Ectodermal cell (in vitro differentiated cells): Measurements from ENCODE around the gene TMEM52B. TPM values are rescaled to one million over a fixed set of nuclear protein-coding genes. Genes with fewer than 3 reads are reported as not detected.

Source experiments
- H3K27ac ChIP-seq: 2 replicates; pipeline ENCODE4 v1.7.0; 2013; ENCODE audit warnings: mild to moderate bottlenecking, low read depth, low read length; ENCODE audit not compliant: insufficient read depth, poor library complexity, severe bottlenecking
- H3K27me3 ChIP-seq: 2 replicates; pipeline ENCODE4 v1.7.0; 2013; ENCODE audit warnings: mild to moderate bottlenecking, low read length; ENCODE audit not compliant: insufficient read depth, control insufficient read depth, poor library complexity, severe bottlenecking
- H3K36me3 ChIP-seq: one replicate; pipeline ENCODE4 v1.7.0; 2013; ENCODE audit warnings: low read length; ENCODE audit not compliant: control insufficient read depth, insufficient read depth
- H3K4me1 ChIP-seq: one replicate; pipeline ENCODE4 v1.7.0; 2013; ENCODE audit warnings: low read length; ENCODE audit not compliant: control insufficient read depth, insufficient read depth
- H3K4me3 ChIP-seq: 2 replicates; pipeline ENCODE4 v1.7.0; 2013; ENCODE audit warnings: low read depth, low read length, control low read depth; ENCODE audit not compliant: insufficient read depth
- H3K9me3 ChIP-seq: 2 replicates; pipeline ENCODE4 v1.7.0; 2013; ENCODE audit warnings: mild to moderate bottlenecking, low read length, moderate library complexity; ENCODE audit not compliant: control insufficient read depth
- WGBS, 2 experiments: methylation state at CpG; one replicate each; pipeline ENCODE4 v1.1.7; 2013; ENCODE audit warnings: missing lambda C conversion rate in 2 of 2; 5-methylcytosine and 5-hydroxymethylcytosine counted together
- polyA plus RNA-seq, 4 experiments: library from polyadenylated mRNA; stranded (reverse); fragments of 50-300 nt; gene quantifications; one replicate each; pipeline ENCODE4 v1.2.3, GENCODE V29; 2013

The TMEM52B gene
- polyA plus RNA-seq (2013, experiment 1 of 4) = not detected
- polyA plus RNA-seq (2013, experiment 2 of 4) = not detected
- 0.11 TPM for polyA plus RNA-seq (2013, experiment 3 of 4)
- 0.16 TPM for polyA plus RNA-seq (2013, experiment 4 of 4)

GRCh38 chr12:10178821-10179220, at the start of gene TMEM52B:
TMEM52B (plus strand) TSS chr12:10179032; CDS start chr12:10179575, 543 bp downstream.
- no peak within 1 kb of the TSS for H3K4me3 ChIP-seq
- WGBS, 2 experiments = 70 to 73% methylated on average over 3 to 4 of the region's 4 CpGs
- H3K27ac ChIP-seq = no peak within 1 kb of the TSS
- H3K36me3 ChIP-seq = no peaks in the 10 kb centered on the region
- H3K27me3 ChIP-seq = no peaks in the 10 kb centered on the region
- H3K9me3 ChIP-seq = no peaks in the 10 kb centered on the region
- no peaks in the 10 kb centered on the region for H3K4me1 ChIP-seq

GRCh38 chr12:10130042-10130441, 48.8 kb upstream of the TMEM52B start, which contains the start of gene CLEC7A:
CLEC7A (minus strand) TSS chr12:10130199; CDS start chr12:10130082, 117 bp downstream.
- H3K4me3 ChIP-seq = no peak within 1 kb of the TSS
- no peaks in the 10 kb centered on the region for H3K27me3 ChIP-seq
- no peak within 1 kb of the TSS for H3K27ac ChIP-seq
- 88 to 90% methylated on average over 1 of the region's 1 CpG for WGBS, 2 experiments
- no peaks in the 10 kb centered on the region for H3K36me3 ChIP-seq
- no peaks in the 10 kb centered on the region for H3K4me1 ChIP-seq
- H3K9me3 ChIP-seq = no peaks in the 10 kb centered on the region

- WGBS, 2 experiments = 37 to 49% methylated on average over 2 of the region's 2 CpGs
- no peaks in the 10 kb centered on the region for H3K9me3 ChIP-seq
- no peak overlapping the region for H3K4me3 ChIP-seq
- no peaks in the 10 kb centered on the region for H3K36me3 ChIP-seq
- no peaks in the 10 kb centered on the region for H3K27me3 ChIP-seq
- no peaks in the 10 kb centered on the region for H3K4me1 ChIP-seq
- no peak overlapping the region for H3K27ac ChIP-seq
These were observed 47.6 kb upstream of the TMEM52B start for GRCh38 chr12:10131111-10131690.

- H3K4me1 ChIP-seq = no peaks in the 10 kb centered on the region
- 28% methylated on average over 4 to 6 of the region's 6 CpGs for WGBS, 2 experiments
- H3K36me3 ChIP-seq = no peaks in the 10 kb centered on the region
These were observed 45.9 kb upstream of the TMEM52B start for GRCh38 chr12:10132850-10133370.

GRCh38 chr12:10135126-10135525, 43.7 kb upstream of the TMEM52B start:
- H3K4me3 ChIP-seq = no peak overlapping the region
- 91 to 92% methylated on average over 4 of the region's 4 CpGs for WGBS, 2 experiments
- no peaks in the 10 kb centered on the region for H3K4me1 ChIP-seq
- H3K36me3 ChIP-seq = no peaks in the 10 kb centered on the region
- H3K9me3 ChIP-seq = no peaks in the 10 kb centered on the region
- H3K27ac ChIP-seq = no peak overlapping the region
- H3K27me3 ChIP-seq = no peaks in the 10 kb centered on the region

More at GRCh38 chr12:10132850-10133370, 45.9 kb upstream of the TMEM52B start:
- Histone ChIP-seq H3K9me3 (no peaks in the 10 kb centered on the region), H3K27me3 (no peaks in the 10 kb centered on the region), H3K4me3 (no peak overlapping the region), H3K27ac (no peak overlapping the region)

GRCh38 chr12:10136637-10137205, 42.1 kb upstream of the TMEM52B start:
- Histone ChIP-seq H3K27ac (no peak overlapping the region), H3K4me3 (no peak overlapping the region), H3K4me1 (no peaks in the 10 kb centered on the region), H3K9me3 (no peaks in the 10 kb centered on the region), H3K36me3 (no peaks in the 10 kb centered on the region), H3K27me3 (no peaks in the 10 kb centered on the region)
- WGBS, 2 experiments = 92 to 94% methylated on average over 13 of the region's 13 CpGs

GRCh38 chr12:10140001-10140400, 38.8 kb upstream of the TMEM52B start:
- WGBS, 2 experiments = 20 to 22% methylated on average over 2 of the region's 2 CpGs
- H3K4me3 ChIP-seq = no peak overlapping the region
- no peaks in the 10 kb centered on the region for H3K27me3 ChIP-seq
- H3K36me3 ChIP-seq = no peaks in the 10 kb centered on the region
- no peak overlapping the region for H3K27ac ChIP-seq
- no peaks in the 10 kb centered on the region for H3K9me3 ChIP-seq
- H3K4me1 ChIP-seq = no peaks in the 10 kb centered on the region

GRCh38 chr12:10142976-10143589, 35.7 kb upstream of the TMEM52B start:
- Histone ChIP-seq H3K36me3 (no peaks in the 10 kb centered on the region), H3K4me1 (no peaks in the 10 kb centered on the region), H3K4me3 (no peak overlapping the region), H3K27ac (no peak overlapping the region), H3K27me3 (no peaks in the 10 kb centered on the region), H3K9me3 (no peaks in the 10 kb centered on the region)
- 0% methylated on average over 1 of the region's 1 CpG for WGBS, 2 experiments

- Histone ChIP-seq H3K27me3 (no peaks in the 10 kb centered on the region), H3K4me3 (no peak overlapping the region), H3K27ac (no peak overlapping the region), H3K4me1 (no peaks in the 10 kb centered on the region), H3K36me3 (no peaks in the 10 kb centered on the region), H3K9me3 (no peaks in the 10 kb centered on the region)
- 89 to 94% methylated on average over 3 to 5 of the region's 5 CpGs for WGBS, 2 experiments
These were observed 31.0 kb upstream of the TMEM52B start for GRCh38 chr12:10147714-10148403.

GRCh38 chr12:10151621-10152020, 27.2 kb upstream of the TMEM52B start:
- Histone ChIP-seq H3K9me3 (no peaks in the 10 kb centered on the region), H3K4me1 (no peaks in the 10 kb centered on the region), H3K27me3 (no peaks in the 10 kb centered on the region), H3K36me3 (no peaks in the 10 kb centered on the region), H3K27ac (no peak overlapping the region), H3K4me3 (no peak overlapping the region)
- 69 to 81% methylated on average over 2 of the region's 2 CpGs for WGBS, 2 experiments
